Aorta (tissue), 5 donors: Measurements from ENCODE around the gene TNXB. TPM values are rescaled to one million over a fixed set of nuclear protein-coding genes. Genes with fewer than 3 reads are reported as not detected.

Source experiments
- ATAC-seq: fragments of 200-7000 bp; cut with Tn5 transposase; one replicate; pipeline ENCODE4 v1.9.1; 2022; ENCODE audit warnings: moderate library complexity; ENCODE audit not compliant: low FRiP score
- DNase-seq, 2 donors: peaks; one replicate each; pipeline ENCODE4 v3.0.0-alpha.2; 2020
- H3K27ac ChIP-seq, 2 donors: one replicate each; pipeline ENCODE4 v1.5.1; 2013; ENCODE audit warnings: low read length in 2 of 2, mild to moderate bottlenecking in 2 of 2, moderate library complexity in 2 of 2, control low read depth in 1 of 2, inconsistent platforms in 1 of 2, low read depth in 1 of 2
- H3K27me3 ChIP-seq, 2 donors: one replicate each; pipeline ENCODE4 v1.6.1; 2013; ENCODE audit warnings: control low read depth in 1 of 2, low read length in 1 of 2, mild to moderate bottlenecking in 1 of 2, moderate library complexity in 1 of 2; ENCODE audit not compliant: insufficient read depth in 2 of 2, control insufficient read depth in 1 of 2
- H3K36me3 ChIP-seq, 2 donors: one replicate each; pipeline ENCODE4 v1.6.1; 2013; ENCODE audit warnings: control low read depth in 1 of 2, low read length in 1 of 2, mild to moderate bottlenecking in 1 of 2; ENCODE audit not compliant: insufficient read depth in 2 of 2, control insufficient read depth in 1 of 2
- H3K4me1 ChIP-seq, 2 donors: one replicate each; pipeline ENCODE4 v1.6.1; 2013; ENCODE audit warnings: low read length in 2 of 2, control low read depth in 1 of 2, mild to moderate bottlenecking in 1 of 2, moderate library complexity in 1 of 2; ENCODE audit not compliant: insufficient read depth in 2 of 2, control insufficient read depth in 1 of 2
- H3K4me3 ChIP-seq, 2 donors: one replicate each; pipeline ENCODE4 v1.5.1; 2013; ENCODE audit warnings: low read length in 2 of 2, control low read depth in 1 of 2, mild to moderate bottlenecking in 1 of 2
- H3K9me3 ChIP-seq: one replicate; pipeline ENCODE4 v1.6.1; 2013; ENCODE audit warnings: mild to moderate bottlenecking, low read length; ENCODE audit not compliant: control insufficient read depth
- WGBS, 2 donors: extraction: QIAGEN DNeasy Blood & Tissue Kit; methylation state at CpG; one replicate each; pipeline ENCODE4 v1.1.7; 2013; 5-methylcytosine and 5-hydroxymethylcytosine counted together
- intact Hi-C, 2 donors: fragments of 100-400 bp; cut with DNase I; formaldehyde crosslinking; loops; one replicate each; pipeline versions ENCODE4 v1.14.2 to v1.15.0; 2022
- polyA plus RNA-seq, 2 donors: library from polyadenylated mRNA; stranded (reverse); fragments of 200-250 nt; gene quantifications; one replicate each; pipeline ENCODE4 v1.2.3, GENCODE V29; 2013
- total RNA-seq, 2 donors: library from RNA; stranded (reverse); fragmentation: NEBNext Ultra II Directional; extraction: Animal tissue kit (Norgen Biotek cat#: 25700); gene quantifications; one replicate each; pipeline ENCODE4 v1.2.1, GENCODE V29; 2021
- donor health status: healthy with polysubstance abuse.
- donor health status: Bipolar disorder and iron deficiency.
- donor health status: DM: no; HTN: no; CAD: no.
- donor health status: DM: no; HTN: no; CAD: no.
- donor health status: DM: yes; HTN: yes; CAD: no.

TNXB gene
- total and polyA plus RNA-seq, 4 donors: 11.1 to 441 (median 116) TPM

- H3K27ac ChIP-seq: no peak overlapping the region
- DNase-seq (no peak), ATAC-seq (no peak)
- H3K4me1 ChIP-seq: peaks cover 0 to 3% of the 10 kb centered on the region in 2 donors
- intact Hi-C loops: no loop called here
- H3K27me3 ChIP-seq: no peaks in the 10 kb centered on the region
- peaks cover 0 to 1% of the 10 kb centered on the region in 2 donors for H3K36me3 ChIP-seq
- no peaks in the 10 kb centered on the region for H3K9me3 ChIP-seq
- no peak overlapping the region for H3K4me3 ChIP-seq
- WGBS, 2 donors: 93 to 100% methylated on average over 2 of the region's 2 CpGs
Observed at GRCh38 chr6:32084780-32085179, 24.4 kb downstream of the TNXB start.

DNA sequence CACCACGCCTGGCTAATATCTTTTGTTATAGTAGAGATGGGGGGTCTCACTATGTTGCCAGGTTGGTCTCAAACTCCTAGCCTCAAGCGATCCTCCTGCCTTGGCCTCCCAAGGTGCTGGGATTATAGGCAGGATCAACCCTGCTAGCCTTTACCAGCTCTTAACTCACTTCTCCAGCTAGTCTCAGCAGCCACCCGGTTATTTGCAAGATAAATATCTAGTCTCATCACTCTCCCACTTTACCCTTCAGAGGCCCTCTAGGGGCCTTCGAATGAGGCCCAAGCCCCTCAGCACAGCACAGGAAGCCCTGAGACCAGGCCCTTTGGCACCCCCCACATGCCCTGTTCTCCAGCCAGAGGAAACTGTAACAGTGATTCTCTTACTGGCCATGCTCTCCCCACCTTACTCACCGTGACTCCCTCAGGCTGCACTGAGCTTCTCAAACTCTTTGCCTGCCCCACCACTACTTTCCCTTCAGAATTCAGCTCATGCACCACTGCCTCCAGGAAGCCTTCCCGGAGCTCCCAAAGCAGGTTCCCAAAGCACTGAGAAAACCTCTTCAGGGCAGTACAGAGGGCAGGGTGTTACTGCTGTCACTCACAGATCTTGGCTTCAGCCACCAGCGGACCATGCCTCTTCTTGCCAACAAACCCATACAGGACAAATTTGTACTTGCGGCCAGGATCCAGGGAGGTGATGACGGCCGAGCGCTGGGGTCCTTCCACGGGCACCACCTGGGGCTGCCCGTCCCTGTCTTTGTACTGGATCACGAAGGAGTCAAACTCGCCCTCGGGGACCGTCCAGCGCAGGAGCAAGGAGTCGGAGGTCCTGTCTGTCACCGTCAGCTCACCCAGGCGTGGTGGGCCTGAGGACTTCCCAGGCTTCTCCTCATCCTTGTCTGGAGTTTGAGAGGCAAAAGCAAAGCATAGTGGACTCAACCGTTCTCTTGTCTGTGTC, 25.0 kb downstream of the TNXB start:
- H3K27me3 ChIP-seq: no peaks in the 10 kb centered on the region
- no peaks in the 10 kb centered on the region for H3K9me3 ChIP-seq
- peak in 1 of 2 donors; percentile 70 for DNase-seq
- no peak overlapping the region for H3K4me3 ChIP-seq
- H3K27ac ChIP-seq: no peak overlapping the region
- WGBS, 2 donors: 91 to 92% methylated on average over 22 of the region's 22 CpGs
- peaks cover 0 to 1% of the 10 kb centered on the region in 2 donors for H3K36me3 ChIP-seq
- no peak for ATAC-seq
- intact Hi-C loops: no loop called here
- H3K4me1 ChIP-seq: peaks cover 0 to 3% of the 10 kb centered on the region in 2 donors

DNA sequence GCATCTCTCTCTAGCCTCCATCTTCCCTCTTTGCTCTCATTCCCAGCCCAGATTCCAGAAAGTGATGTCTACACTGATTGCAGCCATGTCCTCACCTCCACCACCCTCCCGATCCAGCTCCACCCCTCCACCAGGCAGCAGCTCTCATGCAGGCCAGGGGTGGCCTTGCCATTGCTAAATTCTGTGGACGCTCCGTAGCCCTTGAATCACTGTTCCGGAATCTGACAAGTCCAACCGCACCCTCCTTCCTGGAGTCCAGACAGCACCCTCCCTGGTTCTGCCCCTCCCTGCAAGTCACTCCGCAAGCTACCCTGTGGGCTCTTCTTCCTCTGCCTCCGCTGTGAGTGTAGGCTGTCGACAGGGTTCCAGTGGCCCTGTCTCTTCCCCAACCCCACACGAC, 26.2 kb downstream of the TNXB start:
- ATAC-seq: peak; percentile 47
- peak; percentile 83 to 85 for DNase-seq

DNA sequence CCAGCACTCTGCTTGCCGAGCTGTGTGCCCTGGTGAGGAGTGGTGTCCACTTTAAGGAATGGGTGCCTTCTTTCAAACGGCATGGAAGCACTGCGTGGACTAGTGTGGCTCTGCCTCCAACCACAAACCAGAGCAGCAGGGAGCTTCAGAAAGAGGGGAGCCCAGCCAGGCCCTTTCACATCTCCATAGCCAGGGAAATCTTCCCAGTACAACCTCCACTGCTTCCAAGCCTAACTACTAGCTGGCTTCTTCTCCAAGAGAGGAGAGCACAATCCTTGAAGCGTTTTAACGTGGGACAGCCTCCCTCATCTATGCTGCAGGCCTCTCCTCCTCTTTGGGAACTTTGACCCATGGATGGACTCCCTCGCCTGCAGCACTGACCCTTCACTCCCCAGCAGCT, 26.7 kb downstream of the TNXB start:
- DNase-seq (no peak), ATAC-seq (peak; percentile 26)
- H3K27ac ChIP-seq: no peak overlapping the region
- H3K27me3 ChIP-seq: no peaks in the 10 kb centered on the region
- H3K36me3 ChIP-seq: peaks cover 0 to 1% of the 10 kb centered on the region in 2 donors
- H3K4me1 ChIP-seq: peaks cover 0 to 3% of the 10 kb centered on the region in 2 donors
- no peaks in the 10 kb centered on the region for H3K9me3 ChIP-seq
- 21 to 39% methylated on average over 6 of the region's 6 CpGs for WGBS, 2 donors
- no peak overlapping the region for H3K4me3 ChIP-seq
- intact Hi-C loops: no loop called here

More for the DNA sequence above, 26.2 kb downstream of the TNXB start:
- intact Hi-C loops: no loop called here
- H3K36me3 ChIP-seq: peaks cover 0 to 1% of the 10 kb centered on the region in 2 donors
- peaks cover 0 to 3% of the 10 kb centered on the region in 2 donors for H3K4me1 ChIP-seq
- H3K27me3 ChIP-seq: no peaks in the 10 kb centered on the region
- H3K9me3 ChIP-seq: no peaks in the 10 kb centered on the region
- no peak overlapping the region for H3K4me3 ChIP-seq
- WGBS, 2 donors: 51 to 71% methylated on average over 9 of the region's 9 CpGs
- no peak overlapping the region for H3K27ac ChIP-seq

- DNase-seq: peak; percentile 91 to 92
- Histone ChIP-seq H3K36me3 (peaks cover 0 to 1% of the 10 kb centered on the region in 2 donors), H3K9me3 (no peaks in the 10 kb centered on the region), H3K27me3 (no peaks in the 10 kb centered on the region), H3K4me3 (no peak overlapping the region), H3K27ac (peak overlapping the region in 1 of 2 donors; percentile 7), H3K4me1 (peaks cover 0 to 3% of the 10 kb centered on the region in 2 donors)
- intact Hi-C loops: no loop called here
- WGBS, 2 donors: 42% methylated on average over 22 of the region's 22 CpGs
- ATAC-seq: peak; percentile 71
Observed at GRCh38 chr6:32081168-32081990, 27.8 kb downstream of the TNXB start.

GRCh38 chr6:32079566-32080290, 29.4 kb downstream of the TNXB start:
- WGBS, 2 donors: 85 to 86% methylated on average over 7 of the region's 7 CpGs
- Histone ChIP-seq H3K4me3 (no peak overlapping the region), H3K36me3 (peaks cover 0 to 1% of the 10 kb centered on the region in 2 donors), H3K9me3 (no peaks in the 10 kb centered on the region), H3K4me1 (peaks cover 0 to 3% of the 10 kb centered on the region in 2 donors), H3K27ac (no peak overlapping the region), H3K27me3 (no peaks in the 10 kb centered on the region)
- no peak for DNase-seq
- ATAC-seq: no peak
- intact Hi-C loops: no loop called here

GRCh38 chr6:32076321-32076809, 32.8 kb downstream of the TNXB start:
- intact Hi-C loops: no loop called here
- Histone ChIP-seq H3K36me3 (no peaks in the 10 kb centered on the region), H3K9me3 (no peaks in the 10 kb centered on the region), H3K27me3 (no peaks in the 10 kb centered on the region), H3K4me1 (peaks cover 0 to under 1% of the 10 kb centered on the region in 2 donors), H3K27ac (no peak overlapping the region), H3K4me3 (no peak overlapping the region)
- peak in 1 of 2 donors; percentile 73 for DNase-seq
- 44 to 53% methylated on average over 12 of the region's 12 CpGs for WGBS, 2 donors
- ATAC-seq: no peak

DNA sequence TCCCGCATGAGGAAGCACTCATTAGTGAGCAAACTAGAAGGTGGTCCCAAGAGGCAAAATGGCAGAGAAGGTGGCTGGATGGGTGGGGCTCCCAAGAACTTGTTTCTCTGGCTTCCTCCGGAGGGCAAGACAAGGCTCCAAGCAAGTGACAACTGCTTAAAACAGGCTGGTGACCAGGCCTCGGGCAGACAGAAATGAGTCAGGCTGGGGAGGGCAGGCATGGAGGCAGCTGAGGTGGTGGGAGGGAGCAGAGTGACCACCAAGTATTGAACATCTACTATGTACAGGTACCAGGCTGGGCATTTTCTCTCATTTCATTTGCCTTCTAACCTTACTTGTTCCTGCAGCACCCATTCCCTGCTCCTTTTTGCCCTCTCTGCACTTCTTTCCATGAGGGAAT, 33.4 kb downstream of the TNXB start:
- Histone ChIP-seq H3K27me3 (no peaks in the 10 kb centered on the region), H3K27ac (no peak overlapping the region), H3K36me3 (no peaks in the 10 kb centered on the region), H3K9me3 (no peaks in the 10 kb centered on the region), H3K4me3 (no peak overlapping the region), H3K4me1 (no peaks in the 10 kb centered on the region)
- no peak for DNase-seq
- intact Hi-C loops: no loop called here
- WGBS, 2 donors: 74 to 80% methylated on average over 3 of the region's 3 CpGs
- no peak for ATAC-seq
